ENCODE results near the gene S100P.
A peak's percentile ranks its signal among the peaks of the same experiment; 100 is the strongest.
"Not testable (repeated sequence)": the region's sequence is repeated elsewhere in the genome, so short reads cannot be mapped to it uniquely, and the experiment has no call there.

The S100P gene

GRCh38 chr4:6662591-6662990 is 31.1 kb upstream of the S100P start:
- Mint-ChIP-seq H3K4me1 (peaks cover 8 to 20% of the 10 kb centered on the region in 2 donors), H3K4me3 (no peak overlapping the region), H3K27me3 (peaks cover 39 to 60% of the 10 kb centered on the region in 2 donors), H3K36me3 (peaks cover 4 to 7% of the 10 kb centered on the region in 2 donors), H3K27ac (no peak overlapping the region), H3K9me3 (no peaks in the 10 kb centered on the region)
- DNase-seq, result no peak
- ATAC-seq (replicated peaks), result no peak

GRCh38 chr4:6663596-6664393 is 29.9 kb upstream of the S100P start:
- DNase-seq (no peak), ATAC-seq (replicated peaks) (peak; percentile 13 to 27)
- Mint-ChIP-seq H3K4me3 (peak overlapping the region in 1 of 2 donors; percentile 72), H3K4me1 (peaks cover 3 to 13% of the 10 kb centered on the region in 2 donors), H3K9me3 (no peaks in the 10 kb centered on the region), H3K27ac (no peak overlapping the region), H3K36me3 (peaks cover 9% of the 10 kb centered on the region in 2 donors), H3K27me3 (peaks cover 44 to 54% of the 10 kb centered on the region in 2 donors)

GRCh38 chr4:6665320-6665654 is 28.4 kb upstream of the S100P start:
- ATAC-seq (replicated peaks) (no peak), DNase-seq (no peak)
- H3K27ac Mint-ChIP-seq, result no peak overlapping the region
- no peak overlapping the region for H3K4me3 Mint-ChIP-seq
- H3K9me3 Mint-ChIP-seq, result no peaks in the 10 kb centered on the region
- peaks cover 37 to 40% of the 10 kb centered on the region in 2 donors for H3K27me3 Mint-ChIP-seq
- peaks cover 8 to 13% of the 10 kb centered on the region in 2 donors for H3K36me3 Mint-ChIP-seq
- H3K4me1 Mint-ChIP-seq, result no peaks in the 10 kb centered on the region

GRCh38 chr4:6668391-6668790 is 25.3 kb upstream of the S100P start:
- ATAC-seq (replicated peaks) (no peak), DNase-seq (no peak)
- peaks cover 9 to 10% of the 10 kb centered on the region in 2 donors for H3K27me3 Mint-ChIP-seq
- H3K4me3 Mint-ChIP-seq, result no peak overlapping the region
- H3K4me1 Mint-ChIP-seq, result peaks cover 2 to 5% of the 10 kb centered on the region in 2 donors
- peaks cover 18 to 19% of the 10 kb centered on the region in 2 donors for H3K36me3 Mint-ChIP-seq
- no peak overlapping the region for H3K27ac Mint-ChIP-seq
- H3K9me3 Mint-ChIP-seq, result no peaks in the 10 kb centered on the region

GRCh38 chr4:6671648-6672047 is 22.0 kb upstream of the S100P start:
- ATAC-seq (replicated peaks), result no peak
- H3K4me1 Mint-ChIP-seq, result peaks cover 24 to 34% of the 10 kb centered on the region in 2 donors
- H3K27ac Mint-ChIP-seq, result no peak overlapping the region

GRCh38 chr4:6672131-6672530 is 21.5 kb upstream of the S100P start:
- no peak for ATAC-seq (replicated peaks)
- Mint-ChIP-seq H3K4me1 (peaks cover 28 to 39% of the 10 kb centered on the region in 2 donors), H3K9me3 (no peaks in the 10 kb centered on the region), H3K27me3 (peaks cover 0 to 6% of the 10 kb centered on the region in 2 donors), H3K4me3 (no peak overlapping the region), H3K27ac (no peak overlapping the region), H3K36me3 (peaks cover 34 to 49% of the 10 kb centered on the region in 2 donors)
- no peak for DNase-seq

More at GRCh38 chr4:6671648-6672047, 22.0 kb upstream of the S100P start:
- peaks cover 0 to 6% of the 10 kb centered on the region in 2 donors for H3K27me3 Mint-ChIP-seq
- no peak overlapping the region for H3K4me3 Mint-ChIP-seq
- H3K9me3 Mint-ChIP-seq, result no peaks in the 10 kb centered on the region
- H3K36me3 Mint-ChIP-seq, result peaks cover 34 to 44% of the 10 kb centered on the region in 2 donors
- no peak for DNase-seq

GRCh38 chr4:6672541-6673190 is 21.0 kb upstream of the S100P start:
- not testable (repeated sequence) for ATAC-seq (replicated peaks)
- H3K4me3 Mint-ChIP-seq, result peak overlapping the region; percentile 91 to 93

GRCh38 chr4:6673191-6673659 is 20.5 kb upstream of the S100P start:
- not testable (repeated sequence) for H3K27me3 Mint-ChIP-seq, H3K9me3 Mint-ChIP-seq
- H3K4me3 Mint-ChIP-seq, result peak overlapping the region; percentile 91 to 93
- H3K27ac Mint-ChIP-seq, result peak overlapping the region; percentile 99
- DNase-seq, result peak; percentile 55
- H3K36me3 Mint-ChIP-seq, result peaks cover 30 to 51% of the 10 kb centered on the region in 2 donors
- peak; percentile 6 to 24 for ATAC-seq (replicated peaks)
- peaks cover 35 to 46% of the 10 kb centered on the region in 2 donors for H3K4me1 Mint-ChIP-seq

More at GRCh38 chr4:6672541-6673190, 21.0 kb upstream of the S100P start:
- DNase-seq, H3K27ac Mint-ChIP-seq, H3K9me3 Mint-ChIP-seq, H3K27me3 Mint-ChIP-seq: not testable (repeated sequence)
- H3K36me3 Mint-ChIP-seq, result peaks cover 32 to 54% of the 10 kb centered on the region in 2 donors
- peaks cover 33 to 44% of the 10 kb centered on the region in 2 donors for H3K4me1 Mint-ChIP-seq

- Mint-ChIP-seq H3K36me3 (peaks cover 36 to 55% of the 10 kb centered on the region in 2 donors), H3K9me3 (no peaks in the 10 kb centered on the region), H3K4me1 (peaks cover 35 to 49% of the 10 kb centered on the region in 2 donors), H3K4me3 (peak overlapping the region; percentile 91 to 93), H3K27me3 (no peaks in the 10 kb centered on the region), H3K27ac (peak overlapping the region; percentile 99)
- DNase-seq, result peak; percentile 92
- ATAC-seq (replicated peaks), result peak; percentile 87 to 91
Observed at GRCh38 chr4:6673660-6674499, 19.8 kb upstream of the S100P start.

GRCh38 chr4:6674500-6675149 is 19.1 kb upstream of the S100P start:
- Mint-ChIP-seq H3K4me1 (peaks cover 35 to 51% of the 10 kb centered on the region in 2 donors), H3K36me3 (peaks cover 40 to 58% of the 10 kb centered on the region in 2 donors), H3K27me3 (no peaks in the 10 kb centered on the region), H3K9me3 (no peaks in the 10 kb centered on the region), H3K4me3 (peak overlapping the region; percentile 91 to 93), H3K27ac (peak overlapping the region; percentile 99)
- DNase-seq, result peak; percentile 9
- peak; percentile 24 to 28 for ATAC-seq (replicated peaks)

GRCh38 chr4:6676722-6677558 is 16.7 kb upstream of the S100P start:
- Mint-ChIP-seq H3K36me3 (peaks cover 53 to 64% of the 10 kb centered on the region in 2 donors), H3K27ac (no peak overlapping the region), H3K4me1 (peaks cover 35 to 57% of the 10 kb centered on the region in 2 donors), H3K4me3 (peak overlapping the region; percentile 45 to 93), H3K27me3 (no peaks in the 10 kb centered on the region), H3K9me3 (peaks cover 0 to 4% of the 10 kb centered on the region in 2 donors)
- DNase-seq (no peak), ATAC-seq (replicated peaks) (no peak)

- H3K4me1 Mint-ChIP-seq, result peaks cover 23 to 34% of the 10 kb centered on the region in 2 donors
- H3K27ac Mint-ChIP-seq, result no peak overlapping the region
- no peak overlapping the region for H3K4me3 Mint-ChIP-seq
- DNase-seq (no peak), ATAC-seq (replicated peaks) (no peak)
- H3K27me3 Mint-ChIP-seq, result no peaks in the 10 kb centered on the region
- H3K36me3 Mint-ChIP-seq, result peaks cover 42 to 49% of the 10 kb centered on the region in 2 donors
- peaks cover 0 to 4% of the 10 kb centered on the region in 2 donors for H3K9me3 Mint-ChIP-seq
Observed at GRCh38 chr4:6680372-6681034, 13.2 kb upstream of the S100P start.
